Panc1 (cell line): ENCODE measurements around the gene ZNF112. TPM values are rescaled to one million over a fixed set of nuclear protein-coding genes. Genes with fewer than 3 reads are reported as not detected.
"Not testable (repeated sequence)": the region's sequence is repeated elsewhere in the genome, so short reads cannot be mapped to it uniquely, and the experiment has no call there.

Source experiments
- ATAC-seq: fragments of 200-7000 bp; cut with Tn5 transposase; 2 replicates; pipeline ENCODE4 v1.9.1; 2020; ENCODE audit warnings: mild to moderate bottlenecking, moderate library complexity
- Bru-seq: library from RNA; stranded (reverse); fragments of 400-500 nt; gene quantifications from one replicate; lab custom pipeline; 2021; lab: Mats Ljungman, UMichigan
- BruChase-seq, 2 experiments: library from RNA; stranded (reverse); fragments of 400-500 nt; gene quantifications; one replicate each; lab custom pipeline; 2021; lab: Mats Ljungman, UMichigan
- BruUV-seq: library from RNA; stranded (reverse); fragments of 400-500 nt; replicated peaks from 2 replicates; lab custom pipeline; 2021; lab: Mats Ljungman, UMichigan
- CTCF ChIA-PET: fragments of 300-600 bp; sonication (Branson Sonifier 250); formaldehyde crosslinking; loops from one replicate; lab custom pipeline; 2022; ENCODE audit warnings: antibody characterized with exemption; lab: Charles Lee
- POLR2A ChIA-PET: fragments of 300-600 bp; sonication (Branson Sonifier 250); formaldehyde crosslinking; loops from one replicate; lab custom pipeline; 2022; ENCODE audit warnings: antibody characterized with exemption; lab: Charles Lee
- DNase-seq: peaks from one replicate; pipeline ENCODE4 v3.0.0-alpha.2; 2010; ENCODE audit warnings: low read depth, low spot score
- H3K27ac ChIP-seq: 2 replicates; pipeline ENCODE4 v1.5.1; 2011; ENCODE audit warnings: mild to moderate bottlenecking, low read length, inconsistent platforms
- H3K27me3 ChIP-seq: fragments of 200-500 bp; sonication (Bioruptor generic); 2 replicates; pipeline ENCODE4 v1.6.0; 2014; ENCODE audit warnings: low read length, inconsistent platforms; ENCODE audit not compliant: control insufficient read depth, insufficient read depth
- H3K36me3 ChIP-seq: fragments of 200-500 bp; sonication (Bioruptor generic); 2 replicates; pipeline ENCODE4 v1.5.1; 2014; ENCODE audit warnings: inconsistent platforms, mild to moderate bottlenecking, low read length, moderate library complexity; ENCODE audit not compliant: control insufficient read depth, insufficient read depth
- H3K4me1 ChIP-seq: 2 replicates; pipeline ENCODE4 v1.5.1; 2011; ENCODE audit warnings: inconsistent platforms, mild to moderate bottlenecking, low read length, moderate library complexity; ENCODE audit not compliant: control insufficient read depth, insufficient read depth
- H3K4me3 ChIP-seq, 2 experiments: 2 replicates each; pipeline ENCODE4 v1.5.1; 2011 to 2012; ENCODE audit warnings: low read depth in 2 of 2, low read length in 2 of 2, mild to moderate bottlenecking in 2 of 2, inconsistent platforms in 1 of 2, moderate library complexity in 1 of 2
- H3K9me3 ChIP-seq: fragments of 200-500 bp; sonication (Bioruptor generic); 2 replicates; pipeline ENCODE4 v1.5.1; 2014; ENCODE audit warnings: low read depth, mild to moderate bottlenecking, inconsistent platforms, low read length, moderate library complexity; ENCODE audit not compliant: control insufficient read depth, insufficient read depth
- CTCF ChIP-seq: fragments of 450-650 bp; IDR thresholded peaks from 2 replicates; pipeline ENCODE4 v1.5.1; 2017; ENCODE audit warnings: mild to moderate bottlenecking
- POLR2AphosphoS5 ChIP-seq: IDR thresholded peaks from 2 replicates; pipeline ENCODE4 v1.6.1; 2012; ENCODE audit warnings: mild to moderate bottlenecking, low read depth, low read length, moderate library complexity
- REST ChIP-seq, 2 experiments: IDR thresholded peaks; 2 replicates each; pipeline ENCODE4 v1.6.1; 2011 to 2012; ENCODE audit warnings: low read depth in 2 of 2, control low read depth in 1 of 2, low read length in 1 of 2, mild to moderate bottlenecking in 1 of 2, moderate library complexity in 1 of 2; ENCODE audit not compliant: insufficient read depth in 1 of 2
- SIN3A ChIP-seq: IDR thresholded peaks from 2 replicates; pipeline ENCODE4 v1.6.1; 2012; ENCODE audit warnings: low read depth, mild to moderate bottlenecking, low read length, moderate library complexity, borderline replicate concordance; ENCODE audit not compliant: insufficient read depth
- TCF7L2 ChIP-seq: IDR thresholded peaks from 2 replicates; pipeline ENCODE4 v1.6.1; 2011; ENCODE audit warnings: mild to moderate bottlenecking, low read depth, low read length, inconsistent platforms
- in situ Hi-C: cut with HindIII; loops from 2 replicates; pipeline ENCODE4 v1.10.0; 2016; ENCODE audit warnings: low sequenced_read_pairs, low pct_unique_long_range_greater_than_20kb
- intact Hi-C: fragments of 100-400 bp; cut with micrococcal nuclease; formaldehyde crosslinking; loops from one replicate; pipeline ENCODE4 v1.10.0; 2022; ENCODE audit not compliant: unreplicated experiment
- long read RNA-seq: library from polyadenylated mRNA; unstranded; transcript quantifications from one replicate; pipeline ENCODE4 v2.0.0, GENCODE V29; 2021; ENCODE audit not compliant: unreplicated experiment
- polyA plus RNA-seq: library from polyadenylated mRNA; unstranded; fragments of >200 nt; gene quantifications from one replicate; pipeline ENCODE4 v1.2.1, GENCODE V29; 2012; ENCODE audit warnings: missing spikeins; ENCODE audit not compliant: insufficient read length
- total RNA-seq: library from RNA; stranded (reverse); gene quantifications from one replicate; pipeline ENCODE4 v1.2.1, GENCODE V29; 2021; ENCODE audit not compliant: unreplicated experiment

Gene ZNF112
- total RNA-seq, result 4.3 TPM
- polyA plus RNA-seq, result 1.2 TPM
- percentile 63 among the genes with signal in this experiment for Bru-seq, nascent RNA
- percentile 85 among the genes with signal in this experiment for BruChase-seq, experiment 1, labeled RNA remaining after a 2-hour chase
- percentile 59 among the genes with signal in this experiment for BruChase-seq, experiment 2, labeled RNA remaining after a 6-hour chase
- long read RNA-seq, partial matches to known transcripts, result 0 of 1 reads
- long read RNA-seq, other reads (novel, unspliced or antisense), result 0 of 1 reads

- ATAC-seq (peak; percentile 100), DNase-seq (peak; percentile 69)
- H3K36me3 ChIP-seq, result no peaks in the 10 kb centered on the region
- in situ Hi-C loops (no loop called here), intact Hi-C loops (no loop called here)
- no peaks in the 10 kb centered on the region for H3K27me3 ChIP-seq
- BruUV-seq, result no TSS peak
- peaks cover 5% of the 10 kb centered on the region; the same call in 1 of the 2 replicates for H3K9me3 ChIP-seq
- POLR2A ChIA-PET, result no interaction called here
- H3K4me1 ChIP-seq, result no peaks in the 10 kb centered on the region
- CTCF ChIA-PET, result no interaction called here
- H3K4me3 ChIP-seq, result peak within 1 kb of the TSS; percentile 63 to 80
- TF ChIP-seq POLR2AphosphoS5 (peak; percentile 64), TCF7L2 (no peak)
- H3K27ac ChIP-seq, result peak within 1 kb of the TSS; percentile 74
Observed at GRCh38 chr19:44356383-44357111, at the start of gene ZNF112. Gene ZNF112, minus strand, starts transcription at chr19:44356680. Its CDS starts 16,141 bp downstream, at chr19:44340539.

- in situ Hi-C loops (no loop called here), intact Hi-C loops (no loop called here)
- TF ChIP-seq SIN3A (no peak), TCF7L2 (no peak), REST (IDR thresholded peaks at IDR 0.05; ENCODE audit: insufficient read depth in 1 of 2, low read depth in 2 of 2, low read length in 1 of 2) (no peak), CTCF (no peak), POLR2AphosphoS5 (peak; percentile 39; the same call in 1 of the 2 replicates)
- ChIA-PET CTCF (no interaction called here), POLR2A (no interaction called here)
- H3K4me3 ChIP-seq, result peak within 1 kb of the TSS; percentile 67 to 78
- peak; percentile 100 for ATAC-seq
- no peaks in the 10 kb centered on the region for H3K4me1 ChIP-seq
- no peaks in the 10 kb centered on the region for H3K36me3 ChIP-seq
- no TSS peak for BruUV-seq
- no peaks in the 10 kb centered on the region for H3K9me3 ChIP-seq
- DNase-seq, result peak; percentile 67
- peak within 1 kb of the TSS; percentile 83 for H3K27ac ChIP-seq
- no peaks in the 10 kb centered on the region for H3K27me3 ChIP-seq
Observed at GRCh38 chr19:44401139-44402115, 44.9 kb upstream of the ZNF112 start, which contains the start of gene ZNF285. Gene ZNF285, minus strand, starts transcription at chr19:44401608. Its CDS starts 4,395 bp downstream, at chr19:44397213.

- POLR2A ChIA-PET, H3K27me3 ChIP-seq, BruUV-seq, H3K36me3 ChIP-seq, H3K4me1 ChIP-seq, DNase-seq, in situ Hi-C loops, H3K27ac ChIP-seq, intact Hi-C loops, H3K4me3 ChIP-seq, CTCF ChIA-PET, H3K9me3 ChIP-seq, ATAC-seq: not testable (repeated sequence)
Observed at GRCh38 chr19:44389268-44389667, 32.8 kb upstream of the ZNF112 start.
